Measurements from ENCODE around the gene TBX19. TPM values are rescaled to one million over a fixed set of nuclear protein-coding genes. Genes with fewer than 3 reads are reported as not detected.

The TBX19 gene
- total RNA-seq: 1 to 10 TPM in 3 of 4 donors, under 1 TPM in 1; 0.76 to 2.5 (median 1.3) TPM

DNA sequence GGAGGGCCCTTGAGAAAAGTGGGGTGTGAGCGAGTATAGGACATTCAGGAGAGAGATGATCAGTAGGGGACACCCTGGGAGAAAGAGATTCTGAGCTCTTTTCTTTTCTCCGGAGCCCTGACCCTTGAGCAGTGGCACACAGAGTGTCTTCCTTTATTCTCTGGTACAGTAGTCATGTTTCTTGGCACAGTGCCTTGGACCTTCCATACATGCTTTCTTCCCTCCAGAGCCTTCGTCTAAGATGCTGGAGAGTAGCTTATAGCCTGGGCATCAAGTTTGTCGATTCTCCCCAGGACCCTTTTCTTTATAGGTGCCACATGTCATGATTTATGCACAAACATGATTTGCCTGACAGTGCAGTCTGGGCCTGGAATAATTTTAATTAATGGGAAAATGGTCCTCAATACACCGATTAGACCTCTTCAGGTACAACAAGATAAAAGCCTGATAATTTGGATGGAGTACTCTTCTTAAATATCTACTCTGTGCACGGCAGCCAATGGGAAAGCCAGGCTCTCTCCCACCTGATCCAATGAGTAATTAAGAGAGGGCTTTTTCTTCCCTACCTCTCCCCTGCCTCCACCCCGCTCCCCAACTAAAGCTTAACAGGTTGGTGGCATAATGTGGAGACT is at the start of gene TBX19:
TBX19 (plus strand) TSS at position 582 of the 632 bp plus-strand sequence. CDS start 214 bp downstream, outside the sequence.
- no peak for DNase-seq
- TF ChIP-seq, protein P1, sequence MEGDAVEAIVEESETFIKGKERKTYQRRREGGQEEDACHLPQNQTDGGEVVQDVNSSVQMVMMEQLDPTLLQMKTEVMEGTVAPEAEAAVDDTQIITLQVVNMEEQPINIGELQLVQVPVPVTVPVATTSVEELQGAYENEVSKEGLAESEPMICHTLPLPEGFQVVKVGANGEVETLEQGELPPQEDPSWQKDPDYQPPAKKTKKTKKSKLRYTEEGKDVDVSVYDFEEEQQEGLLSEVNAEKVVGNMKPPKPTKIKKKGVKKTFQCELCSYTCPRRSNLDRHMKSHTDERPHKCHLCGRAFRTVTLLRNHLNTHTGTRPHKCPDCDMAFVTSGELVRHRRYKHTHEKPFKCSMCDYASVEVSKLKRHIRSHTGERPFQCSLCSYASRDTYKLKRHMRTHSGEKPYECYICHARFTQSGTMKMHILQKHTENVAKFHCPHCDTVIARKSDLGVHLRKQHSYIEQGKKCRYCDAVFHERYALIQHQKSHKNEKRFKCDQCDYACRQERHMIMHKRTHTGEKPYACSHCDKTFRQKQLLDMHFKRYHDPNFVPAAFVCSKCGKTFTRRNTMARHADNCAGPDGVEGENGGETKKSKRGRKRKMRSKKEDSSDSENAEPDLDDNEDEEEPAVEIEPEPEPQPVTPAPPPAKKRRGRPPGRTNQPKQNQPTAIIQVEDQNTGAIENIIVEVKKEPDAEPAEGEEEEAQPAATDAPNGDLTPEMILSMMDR (IDR thresholded peaks at IDR 0.05): no peak
- TF ChIP-seq POLR2A (IDR thresholded peaks at IDR 0.05): no peak
- Histone ChIP-seq H3K27me3 (no peaks in the 10 kb centered on the region), H3K4me1 (no peaks in the 10 kb centered on the region), H3K4me3 (no peak within 1 kb of the TSS), H3K27ac (no peak within 1 kb of the TSS), H3K9me3 (no peaks in the 10 kb centered on the region), H3K36me3 (no peaks in the 10 kb centered on the region)

DNA sequence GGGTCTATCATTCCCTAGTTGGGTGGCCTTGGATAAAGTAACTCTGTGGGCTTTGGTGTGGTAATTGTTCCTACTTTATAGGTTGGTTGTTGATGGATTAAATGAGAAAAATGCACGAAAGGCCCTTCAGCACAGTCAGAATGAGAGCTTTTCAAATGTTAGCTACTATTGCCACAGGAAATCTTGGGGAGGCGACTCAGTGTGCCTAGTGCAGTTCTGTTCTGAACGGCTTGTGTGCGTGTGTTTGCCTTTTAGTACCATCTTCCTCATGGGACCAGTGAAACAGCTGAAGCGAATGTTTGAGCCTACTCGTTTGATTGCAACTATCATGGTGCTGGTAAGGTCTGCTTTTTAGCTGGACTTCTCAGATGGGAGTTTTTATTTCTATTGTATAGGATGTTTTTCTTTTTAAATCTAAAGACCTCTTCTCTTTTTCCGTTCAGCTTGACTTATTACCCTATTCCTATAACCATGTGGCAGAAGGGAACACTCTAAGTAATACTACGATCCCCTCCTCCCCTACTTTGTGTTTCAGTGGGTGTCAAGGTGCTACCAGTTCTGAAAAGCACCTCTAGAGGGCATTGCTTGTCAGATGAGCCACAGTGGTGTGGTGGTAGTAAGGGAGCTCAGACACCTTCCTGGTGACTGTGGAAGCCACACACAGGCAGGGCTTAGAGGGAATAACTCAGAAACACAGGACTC is 45.7 kb upstream of the TBX19 start:
- no peak overlapping the region for H3K4me3 ChIP-seq
- H3K27ac ChIP-seq: no peak overlapping the region
- H3K36me3 ChIP-seq: peaks cover 0 to 91% (median 0%) of the 10 kb centered on the region in 3 donors
- no peaks in the 10 kb centered on the region for H3K27me3 ChIP-seq
- no peaks in the 10 kb centered on the region for H3K9me3 ChIP-seq
- H3K4me1 ChIP-seq: peaks cover 0 to 30% (median 0%) of the 10 kb centered on the region in 4 donors
- TF ChIP-seq, protein P1 (IDR thresholded peaks at IDR 0.05): peak in 5 of 6 experiments; percentile 9 to 55 (median 42)
- no peak for TF ChIP-seq POLR2A (IDR thresholded peaks at IDR 0.05)
- DNase-seq: peak in 1 of 3 donors; percentile 54

DNA sequence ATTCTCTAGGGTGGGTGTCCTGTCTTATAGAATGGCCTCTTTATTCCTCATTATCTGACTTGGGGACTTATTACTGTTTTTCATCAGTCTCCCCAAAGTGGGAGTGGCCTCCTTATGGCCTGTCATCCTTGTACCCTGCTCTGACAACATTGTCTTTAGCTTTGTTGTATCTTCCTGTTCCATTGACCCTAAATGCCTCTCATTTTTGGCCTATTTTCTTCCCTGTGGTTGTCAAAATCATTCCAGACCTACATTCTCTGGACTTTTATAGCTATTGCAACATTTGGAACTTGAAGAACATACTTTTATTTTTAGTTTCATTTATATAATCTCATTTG is 45.2 kb upstream of the TBX19 start:
- TF ChIP-seq, protein P1 (IDR thresholded peaks at IDR 0.05): no peak
- no peak for TF ChIP-seq POLR2A (IDR thresholded peaks at IDR 0.05)
- no peak for DNase-seq
- Histone ChIP-seq H3K27me3 (no peaks in the 10 kb centered on the region), H3K27ac (no peak overlapping the region), H3K4me1 (peaks cover 0 to 25% (median 0%) of the 10 kb centered on the region in 4 donors), H3K36me3 (peaks cover 0 to 95% (median 0%) of the 10 kb centered on the region in 3 donors), H3K4me3 (no peak overlapping the region), H3K9me3 (no peaks in the 10 kb centered on the region)

DNA sequence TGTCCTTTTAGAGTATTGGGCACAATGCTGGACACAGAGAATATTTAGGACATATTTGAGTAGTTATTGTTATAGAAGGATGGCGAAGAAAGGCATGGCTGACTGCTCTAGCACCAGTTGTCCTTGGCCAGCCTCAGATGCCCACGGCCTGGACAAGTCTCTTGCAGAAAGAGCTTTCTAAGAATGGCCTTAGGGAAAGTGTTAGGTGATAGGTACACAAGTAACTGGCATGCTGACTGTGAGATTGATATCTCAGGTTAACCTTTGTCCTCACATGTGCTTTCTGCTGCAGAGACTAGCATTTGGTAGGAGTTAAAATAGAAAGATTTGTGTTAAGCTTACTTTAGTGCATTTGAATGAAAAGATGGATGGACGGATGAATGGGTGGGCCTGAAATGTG is 44.7 kb upstream of the TBX19 start:
- DNase-seq: no peak
- Histone ChIP-seq H3K36me3 (peaks cover 0 to 95% (median 0%) of the 10 kb centered on the region in 3 donors), H3K27ac (no peak overlapping the region), H3K4me3 (no peak overlapping the region), H3K9me3 (no peaks in the 10 kb centered on the region), H3K4me1 (peaks cover 0 to 21% (median 0%) of the 10 kb centered on the region in 4 donors), H3K27me3 (no peaks in the 10 kb centered on the region)
- TF ChIP-seq POLR2A (IDR thresholded peaks at IDR 0.05): no peak
- TF ChIP-seq, protein P1 (IDR thresholded peaks at IDR 0.05): no peak

DNA sequence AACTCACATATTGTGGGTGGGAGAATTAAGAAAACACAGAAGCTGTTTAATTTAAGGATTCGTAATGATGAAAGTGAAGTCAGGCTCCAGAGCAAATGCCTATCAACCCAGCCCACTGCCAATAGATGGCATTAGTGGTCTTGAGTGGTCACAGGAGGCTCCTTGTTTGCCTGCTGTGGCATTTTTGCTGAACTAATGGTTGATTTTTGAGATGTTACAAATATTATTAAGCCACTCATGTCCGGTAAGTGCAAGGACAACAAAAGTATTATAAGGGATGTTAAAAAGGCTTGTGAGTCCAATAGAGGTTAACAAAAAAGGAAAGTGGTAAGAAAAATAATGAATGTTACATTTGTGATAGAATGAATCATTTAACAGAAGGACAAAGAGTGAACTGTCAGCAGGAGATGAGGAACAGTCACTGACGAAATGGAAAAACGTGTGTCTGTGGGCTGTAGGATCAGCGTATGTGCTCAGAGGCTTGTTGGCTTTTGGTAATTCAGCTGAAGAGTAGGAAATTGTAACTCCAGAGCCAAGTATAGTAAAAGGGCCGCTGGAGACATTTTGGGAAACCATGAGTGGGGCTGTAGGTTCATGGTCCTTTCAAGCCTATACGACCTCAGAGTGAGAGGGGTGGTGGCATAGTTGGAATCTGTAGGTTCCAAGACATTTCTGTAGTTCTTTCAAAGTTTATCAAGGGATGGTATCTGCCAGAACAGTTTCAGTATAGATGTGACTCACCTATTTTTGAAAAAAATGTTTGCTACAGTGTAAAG is 43.7 kb upstream of the TBX19 start:
- H3K27ac ChIP-seq: no peak overlapping the region
- H3K4me3 ChIP-seq: no peak overlapping the region
- H3K9me3 ChIP-seq: no peaks in the 10 kb centered on the region
- peaks cover 0 to 98% (median 0%) of the 10 kb centered on the region in 3 donors for H3K36me3 ChIP-seq
- no peaks in the 10 kb centered on the region for H3K27me3 ChIP-seq
- no peak for DNase-seq
- peaks cover 0 to 18% (median 0%) of the 10 kb centered on the region in 4 donors for H3K4me1 ChIP-seq
- no peak for TF ChIP-seq POLR2A (IDR thresholded peaks at IDR 0.05)
- TF ChIP-seq, protein P1 (IDR thresholded peaks at IDR 0.05): no peak

All from Peyer's patch (tissue), 4 donors.